Mesothelial cell of epicardium (in vitro differentiated cells): Measurements from ENCODE around the gene UACA. TPM values are rescaled to one million over a fixed set of nuclear protein-coding genes. Genes with fewer than 3 reads are reported as not detected.

Experiments
- DNase-seq, 2 experiments: peaks; one replicate each; pipeline ENCODE4 v3.0.0; 2021; ENCODE audit warnings: low spot score in 2 of 2; ENCODE audit not compliant: unreplicated experiment in 2 of 2
- H3K27ac Mint-ChIP-seq: 2 replicates; pipeline ENCODE4 v1.8.0; 2021; ENCODE audit warnings: mixed read lengths
- H3K27me3 Mint-ChIP-seq: 2 replicates; pipeline ENCODE4 v1.8.0; 2021; ENCODE audit warnings: low read depth, mixed read lengths
- H3K36me3 Mint-ChIP-seq: 2 replicates; pipeline ENCODE4 v1.8.0; 2021; ENCODE audit warnings: mixed read lengths
- H3K4me1 Mint-ChIP-seq: 2 replicates; pipeline ENCODE4 v1.8.0; 2021; ENCODE audit warnings: mixed read lengths
- H3K4me3 Mint-ChIP-seq: 2 replicates; pipeline ENCODE4 v1.8.0; 2021; ENCODE audit warnings: mild to moderate bottlenecking, moderate library complexity, mixed read lengths
- H3K9me3 Mint-ChIP-seq: 2 replicates; pipeline ENCODE4 v1.8.0; 2021; ENCODE audit warnings: mixed read lengths
- total RNA-seq: library from RNA; stranded (reverse); gene quantifications from 3 replicates; pipeline ENCODE4 v1.2.1, GENCODE V29; 2021
- TF ChIP-seq, protein P1 (sequence below): fragments of 200-600 bp; sonication (generic); IDR thresholded peaks from one replicate; pipeline ENCODE4 v1.5.0; 2021; ENCODE audit warnings: antibody characterized with exemption; ENCODE audit not compliant: unreplicated experiment

Gene UACA
- total RNA-seq, 1 donor from 2014 or later: 70.3 TPM

GRCh38 chr15:70610541-70610940, 152.8 kb downstream of the UACA start:
- no peaks in the 10 kb centered on the region for H3K36me3 Mint-ChIP-seq
- peaks cover 33% of the 10 kb centered on the region for H3K4me1 Mint-ChIP-seq
- H3K9me3 Mint-ChIP-seq: peaks cover 13% of the 10 kb centered on the region
- H3K27me3 Mint-ChIP-seq: no peaks in the 10 kb centered on the region
- peak overlapping the region; percentile 41 for H3K27ac Mint-ChIP-seq
- no peak for DNase-seq
- H3K4me3 Mint-ChIP-seq: no peak overlapping the region
- TF ChIP-seq, protein P1, sequence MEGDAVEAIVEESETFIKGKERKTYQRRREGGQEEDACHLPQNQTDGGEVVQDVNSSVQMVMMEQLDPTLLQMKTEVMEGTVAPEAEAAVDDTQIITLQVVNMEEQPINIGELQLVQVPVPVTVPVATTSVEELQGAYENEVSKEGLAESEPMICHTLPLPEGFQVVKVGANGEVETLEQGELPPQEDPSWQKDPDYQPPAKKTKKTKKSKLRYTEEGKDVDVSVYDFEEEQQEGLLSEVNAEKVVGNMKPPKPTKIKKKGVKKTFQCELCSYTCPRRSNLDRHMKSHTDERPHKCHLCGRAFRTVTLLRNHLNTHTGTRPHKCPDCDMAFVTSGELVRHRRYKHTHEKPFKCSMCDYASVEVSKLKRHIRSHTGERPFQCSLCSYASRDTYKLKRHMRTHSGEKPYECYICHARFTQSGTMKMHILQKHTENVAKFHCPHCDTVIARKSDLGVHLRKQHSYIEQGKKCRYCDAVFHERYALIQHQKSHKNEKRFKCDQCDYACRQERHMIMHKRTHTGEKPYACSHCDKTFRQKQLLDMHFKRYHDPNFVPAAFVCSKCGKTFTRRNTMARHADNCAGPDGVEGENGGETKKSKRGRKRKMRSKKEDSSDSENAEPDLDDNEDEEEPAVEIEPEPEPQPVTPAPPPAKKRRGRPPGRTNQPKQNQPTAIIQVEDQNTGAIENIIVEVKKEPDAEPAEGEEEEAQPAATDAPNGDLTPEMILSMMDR: no peak

- TF ChIP-seq, protein P1: no peak
- no peak for DNase-seq
- Mint-ChIP-seq H3K9me3 (peaks cover 9% of the 10 kb centered on the region), H3K27ac (peak overlapping the region; percentile 41), H3K27me3 (no peaks in the 10 kb centered on the region), H3K4me3 (no peak overlapping the region), H3K36me3 (no peaks in the 10 kb centered on the region), H3K4me1 (peaks cover 38% of the 10 kb centered on the region)
Observed at GRCh38 chr15:70609889-70610288, 153.5 kb downstream of the UACA start.

- Mint-ChIP-seq H3K36me3 (no peaks in the 10 kb centered on the region), H3K4me1 (peaks cover 49% of the 10 kb centered on the region), H3K27ac (peak overlapping the region; percentile 51)
Observed at GRCh38 chr15:70608144-70608543, 155.2 kb downstream of the UACA start.

DNA sequence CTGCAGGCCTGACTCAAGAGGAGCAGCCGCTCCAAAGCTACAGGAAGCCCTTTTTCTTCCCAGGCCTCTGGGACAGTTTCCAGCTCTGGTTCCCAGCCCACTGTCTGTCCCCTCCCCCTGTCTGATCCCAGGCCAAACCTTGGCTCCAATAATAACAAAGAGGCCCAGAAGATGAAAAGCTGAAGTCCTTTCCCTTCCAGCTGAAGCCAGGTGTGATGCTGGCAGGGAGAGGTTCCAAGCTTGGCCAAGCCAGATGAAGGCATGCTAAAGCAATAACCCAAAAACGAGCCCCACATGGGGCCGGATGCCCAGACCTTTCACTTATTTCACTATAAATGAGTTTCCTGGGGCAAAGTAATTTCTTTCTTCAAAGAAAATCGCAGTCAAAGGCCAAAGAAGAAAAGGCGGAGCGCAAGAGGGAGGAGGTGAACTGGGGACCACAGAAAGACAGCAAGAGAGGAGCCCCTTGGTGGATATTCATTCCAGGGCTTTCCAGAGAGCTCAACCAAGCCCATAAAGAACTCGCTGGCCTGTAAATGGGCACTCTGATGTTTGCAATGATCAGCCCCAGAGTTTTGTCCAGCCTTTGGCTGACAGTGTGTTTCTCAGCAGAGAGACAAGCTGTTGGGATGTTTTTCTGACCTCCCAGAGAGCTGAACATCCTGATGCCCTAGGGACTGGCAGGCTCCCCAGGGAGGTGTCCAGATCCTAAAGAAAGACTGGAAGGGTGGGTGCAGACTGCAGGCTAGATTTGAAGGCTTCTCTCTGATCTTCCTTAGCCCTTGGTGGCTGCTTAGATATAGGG, 157.6 kb downstream of the UACA start:
- H3K4me3 Mint-ChIP-seq: peak overlapping the region; percentile 22
- H3K9me3 Mint-ChIP-seq: peaks cover 3% of the 10 kb centered on the region
- H3K27me3 Mint-ChIP-seq: no peaks in the 10 kb centered on the region
- H3K4me1 Mint-ChIP-seq: peaks cover 48% of the 10 kb centered on the region
- peak in 1 of 2 experiments; percentile 65 for DNase-seq
- H3K36me3 Mint-ChIP-seq: no peaks in the 10 kb centered on the region
- TF ChIP-seq, protein P1: no peak
- H3K27ac Mint-ChIP-seq: peak overlapping the region; percentile 94

More at GRCh38 chr15:70608144-70608543, 155.2 kb downstream of the UACA start:
- no peak for DNase-seq
- Mint-ChIP-seq H3K4me3 (no peak overlapping the region), H3K9me3 (peaks cover 6% of the 10 kb centered on the region), H3K27me3 (no peaks in the 10 kb centered on the region)
- TF ChIP-seq, protein P1: no peak

- Mint-ChIP-seq H3K27me3 (no peaks in the 10 kb centered on the region), H3K4me1 (peaks cover 38% of the 10 kb centered on the region), H3K27ac (peak overlapping the region; percentile 94), H3K4me3 (no peak overlapping the region), H3K36me3 (no peaks in the 10 kb centered on the region), H3K9me3 (peaks cover 6% of the 10 kb centered on the region)
- DNase-seq: no peak
- TF ChIP-seq, protein P1: no peak
Observed at GRCh38 chr15:70604666-70605315, 158.6 kb downstream of the UACA start.

Other genes starting within 250 kb of the UACA start
- gene LARP6, start 90.6 kb upstream of the UACA start, total RNA-seq: 24.8 to 27.3 TPM (median 24.9 TPM) in 3 replicates
- gene THAP10, start 128.9 kb upstream of the UACA start, total RNA-seq: 2.3 to 3.6 TPM (median 2.9 TPM) in 3 replicates
- gene LRRC49, start 129.3 kb upstream of the UACA start, total RNA-seq: 21.2 to 25.5 TPM (median 24.2 TPM) in 3 replicates